ENCODE results near the gene ISYNA1. TPM values are rescaled to one million over a fixed set of nuclear protein-coding genes. Genes with fewer than 3 reads are reported as not detected.

ISYNA1 gene
- total and polyA plus RNA-seq, 2 of the 8 experiments (the other 6 are each of a cell fraction or from before 2014, with no cell fraction given): 207 to 264 TPM

GRCh38 chr19:18456279-18456678 lies 18.3 kb upstream of the ISYNA1 start:
- H4K8ac ChIP-seq (ENCODE audit: extremely low read depth, insufficient read depth, low read length): no peak overlapping the region
- H2BK5ac ChIP-seq (ENCODE audit: low read depth, low read length): no peak overlapping the region
- no peaks in the 10 kb centered on the region for H3K79me2 ChIP-seq (ENCODE audit: control insufficient read depth in 1 of 2, insufficient read depth in 2 of 2, low read length in 2 of 2)
- H2AFZ ChIP-seq (ENCODE audit: low read length): no peak overlapping the region
- H3K4me3 ChIP-seq (ENCODE audit: extremely low read depth in 1 of 4, insufficient read depth in 2 of 4, low read depth in 3 of 4, low read length in 4 of 4): no peak overlapping the region
- no peaks in the 10 kb centered on the region; a peak in 1 of 7 replicates for H3K4me1 ChIP-seq (replicated peaks in 1 of 4; ENCODE audit: control insufficient read depth in 3 of 4, insufficient read depth in 4 of 4, low read length in 3 of 4)
- 96% methylated on average over 4 of the region's 4 CpGs; no CpG with 5 or more reads in 1 of the 2 experiments for WGBS, 2 experiments (ENCODE audit: extremely low coverage in 1 of 2, insufficient coverage in 1 of 2, insufficient read length in 1 of 2, insufficient replicate concordance in 2 of 2, low coverage in 1 of 2, low lambda C conversion rate in 2 of 2, missing lambda C conversion rate in 1 of 2)
- no peaks in the 10 kb centered on the region for H3K9me3 ChIP-seq (ENCODE audit: insufficient read depth in 2 of 2, low read depth in 1 of 2, low read length in 1 of 2)
- H2BK20ac ChIP-seq (ENCODE audit: low read length): no peak overlapping the region
- H2BK120ac ChIP-seq (replicated peaks; ENCODE audit: low read depth, low read length): no peak overlapping the region
- H3K23ac ChIP-seq (ENCODE audit: insufficient read length): no peak overlapping the region
- H2AK5ac ChIP-seq (ENCODE audit: low read depth, low read length): no peak overlapping the region
- H3K4me2 ChIP-seq (ENCODE audit: insufficient read depth in 1 of 2, low read depth in 2 of 2, low read length in 2 of 2): no peak overlapping the region
- no peaks in the 10 kb centered on the region for H3K27me3 ChIP-seq (replicated peaks in 1 of 4; ENCODE audit: control insufficient read depth in 3 of 4, extremely low read depth in 1 of 4, insufficient read depth in 3 of 4, low read length in 3 of 4)
- no peak for FAIRE-seq
- H3K14ac ChIP-seq (ENCODE audit: insufficient read length): no peak overlapping the region
- DNase-seq (ENCODE audit: low read depth in 1 of 2, low spot score in 2 of 2): no peak
- H3K9ac ChIP-seq (replicated peaks in 1 of 4; ENCODE audit: extremely low read depth in 1 of 4, low read depth in 3 of 4, low read length in 3 of 4): no peak overlapping the region
- no peaks in the 10 kb centered on the region; the same call in 1 of the 2 replicates for H3K79me1 ChIP-seq (ENCODE audit: low read depth, low read length)
- no peak overlapping the region for H3K4ac ChIP-seq (replicated peaks; ENCODE audit: insufficient read length, low read depth, low read length)
- H4K91ac ChIP-seq (replicated peaks; ENCODE audit: insufficient read length, low read length): no peak overlapping the region
- no peak overlapping the region for H2BK12ac ChIP-seq (ENCODE audit: low read depth, low read length)
- no peak overlapping the region for H2BK15ac ChIP-seq (ENCODE audit: low read length)
- peaks cover 3 to 10% of the 10 kb centered on the region in 2 experiments for H4K20me1 ChIP-seq (replicated peaks in 1 of 2; ENCODE audit: control insufficient read depth in 1 of 2, insufficient read depth in 2 of 2, low read length in 2 of 2)
- no peak overlapping the region for H3K56ac ChIP-seq (replicated peaks; ENCODE audit: insufficient read length, low read depth, low read length)
- ChIA-PET POLR2A (ENCODE audit: partially characterized antibody) (interaction anchor here (2.2 kb wide), 1 partner anchor 16 kb away, joined by 7 read pairs; no protein-coding TSS in a partner anchor), CTCF (ENCODE audit: partially characterized antibody) (interaction anchor here (0.8 to 8.4 kb wide), 6 partner anchors 10 to 132 kb away, joined by 3 to 51 read pairs (median 5); partner anchors contain the start of gene REX1BD)
- no peak for TF ChIP-seq JUND (IDR thresholded peaks at IDR 0.05; ENCODE audit: low read length)
- no peak overlapping the region for H4K5ac ChIP-seq (ENCODE audit: insufficient read length, low read depth, low read length)
- no peak overlapping the region for H3K27ac ChIP-seq (ENCODE audit: low read depth, low read length)
- peaks cover 0 to 9% (median 4%) of the 10 kb centered on the region in 4 experiments; a peak in 3 of 8 replicates for H3K36me3 ChIP-seq (ENCODE audit: control insufficient read depth in 2 of 4, insufficient read depth in 4 of 4, low read length in 3 of 4)
- H3K18ac ChIP-seq (ENCODE audit: extremely low read depth, low read length): no peak overlapping the region
- H3K23me2 ChIP-seq (ENCODE audit: low read depth, low read length): no peaks in the 10 kb centered on the region
